Measurements from ENCODE around the gene DPP6. TPM values are rescaled to one million over a fixed set of nuclear protein-coding genes. Genes with fewer than 3 reads are reported as not detected.

DPP6 gene
- total RNA-seq, 4 donors from 2014 or later, result 0.94 to 1.9 TPM; not detected in 2

- Histone ChIP-seq H3K4me3 (no peak overlapping the region), H3K4me1 (peaks cover 18 to 39% of the 10 kb centered on the region in 2 donors), H3K9me3 (no peaks in the 10 kb centered on the region), H3K36me3 (no peaks in the 10 kb centered on the region), H3K27ac (peak overlapping the region; percentile 74 to 89 (median 78)), H3K27me3 (no peaks in the 10 kb centered on the region)
- ATAC-seq, result no peak
- in situ Hi-C loops (cut with MboI; ENCODE audit: low sequenced_read_pairs in 4 of 4) (no loop called here), intact Hi-C loops (cut with DNase I; ENCODE audit: low total_unique reads) (loop anchor here (2.0 kb wide), 1 partner anchor 24 kb away; no protein-coding TSS in a partner anchor)
- TF ChIP-seq POLR2A (IDR thresholded peaks at IDR 0.05) (peak in 1 of 2 donors; percentile 33), CTCF (IDR thresholded peaks at IDR 0.05 in 4 of 5, conservative IDR thresholded peaks at IDR 0.05 in 1 of 5) (no peak)
- no peak for DNase-seq
Observed at GRCh38 chr7:154440651-154441050, 388.5 kb downstream of the DPP6 start.

GRCh38 chr7:154441811-154442210 is 389.6 kb downstream of the DPP6 start:
- intact Hi-C loops (cut with DNase I; ENCODE audit: low total_unique reads) (loop anchor here (2.0 kb wide), 2 partner anchors 19 to 25 kb away; no protein-coding TSS in a partner anchor), in situ Hi-C loops (cut with MboI; ENCODE audit: low sequenced_read_pairs in 4 of 4) (no loop called here)
- H3K36me3 ChIP-seq, result no peaks in the 10 kb centered on the region
- peak; percentile 79 to 89 for ATAC-seq
- peak in 1 of 2 donors; percentile 63 for DNase-seq
- H3K27me3 ChIP-seq, result no peaks in the 10 kb centered on the region
- peaks cover 18 to 30% of the 10 kb centered on the region in 2 donors for H3K4me1 ChIP-seq
- H3K27ac ChIP-seq, result peak overlapping the region; percentile 74 to 89 (median 78)
- H3K4me3 ChIP-seq, result peak overlapping the region in 1 of 4 donors; percentile 19
- no peak for TF ChIP-seq POLR2A (IDR thresholded peaks at IDR 0.05)
- no peak for TF ChIP-seq CTCF (IDR thresholded peaks at IDR 0.05 in 4 of 5, conservative IDR thresholded peaks at IDR 0.05 in 1 of 5)
- no peaks in the 10 kb centered on the region for H3K9me3 ChIP-seq

- peak in 1 of 2 donors; percentile 58 for DNase-seq
- TF ChIP-seq POLR2A (IDR thresholded peaks at IDR 0.05) (peak in 1 of 2 donors; percentile 23), CTCF (IDR thresholded peaks at IDR 0.05 in 4 of 5, conservative IDR thresholded peaks at IDR 0.05 in 1 of 5) (no peak)
- no peak overlapping the region for H3K4me3 ChIP-seq
- no peaks in the 10 kb centered on the region for H3K36me3 ChIP-seq
- in situ Hi-C loops (cut with MboI; ENCODE audit: low sequenced_read_pairs in 4 of 4), result no loop called here
- intact Hi-C loops (cut with DNase I; ENCODE audit: low total_unique reads), result loop anchor here (2.0 kb wide), 1 partner anchor 20 kb away; no protein-coding TSS in a partner anchor
- ATAC-seq, result peak; percentile 69 to 79
- peaks cover 18 to 29% of the 10 kb centered on the region in 2 donors for H3K4me1 ChIP-seq
- H3K27ac ChIP-seq, result peak overlapping the region; percentile 74 to 89 (median 78)
- no peaks in the 10 kb centered on the region for H3K9me3 ChIP-seq
- H3K27me3 ChIP-seq, result no peaks in the 10 kb centered on the region
Observed at GRCh38 chr7:154442939-154443338, 390.7 kb downstream of the DPP6 start.

- peaks cover 0 to 5% of the 10 kb centered on the region in 2 donors for H3K4me1 ChIP-seq
- H3K36me3 ChIP-seq, result no peaks in the 10 kb centered on the region
- ATAC-seq (no peak), DNase-seq (no peak)
- no peak overlapping the region for H3K4me3 ChIP-seq
- in situ Hi-C loops (cut with MboI; ENCODE audit: low sequenced_read_pairs in 4 of 4) (no loop called here), intact Hi-C loops (cut with DNase I; ENCODE audit: low total_unique reads) (loop anchor here (5.0 kb wide), 1 partner anchor 33 kb away; no protein-coding TSS in a partner anchor)
- H3K9me3 ChIP-seq, result no peaks in the 10 kb centered on the region
- peak overlapping the region in 2 of 4 donors; percentile 34 to 68 for H3K27ac ChIP-seq
- H3K27me3 ChIP-seq, result no peaks in the 10 kb centered on the region
- TF ChIP-seq POLR2A (IDR thresholded peaks at IDR 0.05) (no peak), CTCF (IDR thresholded peaks at IDR 0.05 in 4 of 5, conservative IDR thresholded peaks at IDR 0.05 in 1 of 5) (no peak)
Observed at GRCh38 chr7:154450451-154450850, 398.3 kb downstream of the DPP6 start.
